Measurements from ENCODE around the gene CFHR1.

CFHR1 gene

DNA sequence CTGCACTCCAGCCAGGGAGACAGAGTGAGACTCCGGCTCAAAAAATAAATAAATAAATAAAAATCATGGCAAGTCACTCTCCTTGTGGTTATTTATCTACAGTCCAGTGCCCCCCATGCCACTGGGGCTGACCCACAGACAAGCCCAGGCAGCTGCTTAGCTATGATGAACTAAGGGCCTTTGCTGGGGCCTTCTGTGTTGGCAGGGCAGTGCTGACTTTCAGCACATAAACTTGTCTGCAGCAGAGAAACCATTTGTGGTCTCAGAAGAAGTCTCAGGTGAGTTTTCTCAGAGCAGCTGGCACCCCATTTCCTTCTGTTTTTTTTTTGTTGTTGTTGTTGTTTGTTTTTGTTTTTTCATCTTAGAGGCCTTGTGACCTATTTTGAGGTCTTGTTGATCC is 47.4 kb downstream of the CFHR1 start:
- Histone ChIP-seq H3K27ac (no peak overlapping the region), H3K9me3 (ENCODE audit: low read depth, low read length) (no peaks in the 10 kb centered on the region), H3K4me3 (no peak overlapping the region), H3K36me3 (ENCODE audit: insufficient read depth, low read length) (no peaks in the 10 kb centered on the region), H3K9ac (ENCODE audit: insufficient read length) (no peak overlapping the region)
- TF ChIP-seq FOXP2 (optimal IDR thresholded peaks at IDR 0.05; ENCODE audit: control extremely low read depth, extremely low read length, insufficient read depth) (no peak), EZH2 (IDR thresholded peaks at IDR 0.05) (no peak), POLR2AphosphoS5 (IDR thresholded peaks at IDR 0.05; ENCODE audit: borderline replicate concordance, low read depth, low read length) (no peak)
- no peak for DNase-seq (ENCODE audit: low read depth, low spot score)

DNA sequence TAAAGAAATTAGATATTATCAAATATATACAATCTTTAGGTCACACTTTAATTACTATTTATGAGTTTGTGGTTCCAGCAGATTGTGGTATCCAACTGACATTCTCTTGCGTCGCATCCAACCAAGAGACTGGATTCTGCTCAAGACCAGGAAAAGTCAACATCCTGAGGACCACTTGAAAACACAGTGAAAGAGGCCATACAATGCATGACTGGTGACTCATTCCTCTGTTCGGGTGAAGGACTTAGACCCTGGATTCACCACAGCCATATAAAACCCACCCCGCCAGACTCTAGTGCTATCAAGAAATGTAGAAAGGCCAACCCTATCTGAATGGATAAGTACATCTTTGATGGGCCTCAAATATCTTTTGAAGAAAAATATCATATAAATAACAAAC is 53.9 kb downstream of the CFHR1 start:
- H3K9ac ChIP-seq (ENCODE audit: insufficient read length) = no peak overlapping the region
- DNase-seq (ENCODE audit: low read depth, low spot score) = no peak
- H3K4me3 ChIP-seq = no peak overlapping the region
- H3K9me3 ChIP-seq (ENCODE audit: low read depth, low read length) = no peaks in the 10 kb centered on the region
- TF ChIP-seq EZH2 (IDR thresholded peaks at IDR 0.05) = no peak
- TF ChIP-seq POLR2AphosphoS5 (IDR thresholded peaks at IDR 0.05; ENCODE audit: borderline replicate concordance, low read depth, low read length) = no peak
- TF ChIP-seq FOXP2 (optimal IDR thresholded peaks at IDR 0.05; ENCODE audit: control extremely low read depth, extremely low read length, insufficient read depth) = no peak
- no peaks in the 10 kb centered on the region for H3K36me3 ChIP-seq (ENCODE audit: insufficient read depth, low read length)
- H3K27ac ChIP-seq = no peak overlapping the region

DNA sequence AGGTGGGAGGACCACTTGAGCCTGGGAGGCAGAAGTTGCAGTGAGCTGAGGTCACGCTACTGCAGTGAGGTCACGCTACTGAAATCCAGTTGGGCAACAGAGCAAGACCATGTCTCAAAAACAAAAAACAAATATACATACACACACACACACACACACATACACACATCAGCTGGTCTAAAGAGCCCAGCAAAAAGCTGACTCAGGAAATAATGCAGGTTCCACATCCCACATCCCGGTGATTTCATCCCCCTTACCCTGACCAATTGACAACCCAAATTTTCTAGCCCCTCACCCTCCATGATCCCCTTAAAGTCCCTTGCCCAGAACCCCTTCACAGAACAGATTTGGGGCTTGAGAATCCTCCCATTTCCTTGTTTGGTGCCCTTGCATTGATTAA is 56.4 kb downstream of the CFHR1 start:
- Histone ChIP-seq H3K36me3 (ENCODE audit: insufficient read depth, low read length) (no peaks in the 10 kb centered on the region), H3K9me3 (ENCODE audit: low read depth, low read length) (no peaks in the 10 kb centered on the region), H3K27ac (no peak overlapping the region), H3K4me3 (no peak overlapping the region), H3K9ac (ENCODE audit: insufficient read length) (no peak overlapping the region)
- no peak for TF ChIP-seq EZH2 (IDR thresholded peaks at IDR 0.05)
- no peak for TF ChIP-seq POLR2AphosphoS5 (IDR thresholded peaks at IDR 0.05; ENCODE audit: borderline replicate concordance, low read depth, low read length)
- TF ChIP-seq FOXP2 (optimal IDR thresholded peaks at IDR 0.05; ENCODE audit: control extremely low read depth, extremely low read length, insufficient read depth) = no peak
- no peak for DNase-seq (ENCODE audit: low read depth, low spot score)

DNA sequence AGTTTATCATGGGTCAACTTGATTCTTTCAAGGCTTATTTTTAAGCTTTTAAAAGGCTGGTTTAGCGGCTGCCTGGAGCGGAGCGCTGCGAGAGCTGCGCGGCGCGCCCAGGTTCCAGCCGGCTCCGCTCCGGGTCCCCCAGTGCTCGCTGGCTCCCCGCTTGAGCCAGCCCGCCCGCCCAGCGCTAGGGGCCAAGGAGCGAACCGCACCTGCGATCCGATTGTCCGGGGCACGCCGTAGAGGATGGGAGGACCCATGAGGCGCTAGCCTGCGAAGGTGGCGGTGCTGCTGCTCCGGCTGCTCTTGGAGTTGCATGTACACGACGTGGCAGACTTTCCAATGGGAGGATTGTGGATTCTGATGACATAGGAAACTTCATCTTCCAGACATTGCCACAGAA is 58.4 kb downstream of the CFHR1 start:
- DNase-seq (ENCODE audit: low read depth, low spot score) = no peak
- TF ChIP-seq EZH2 (IDR thresholded peaks at IDR 0.05) (no peak), FOXP2 (optimal IDR thresholded peaks at IDR 0.05; ENCODE audit: control extremely low read depth, extremely low read length, insufficient read depth) (no peak), POLR2AphosphoS5 (IDR thresholded peaks at IDR 0.05; ENCODE audit: borderline replicate concordance, low read depth, low read length) (no peak)
- no peaks in the 10 kb centered on the region for H3K9me3 ChIP-seq (ENCODE audit: low read depth, low read length)
- no peak overlapping the region for H3K9ac ChIP-seq (ENCODE audit: insufficient read length)
- H3K36me3 ChIP-seq (ENCODE audit: insufficient read depth, low read length) = no peaks in the 10 kb centered on the region
- no peak overlapping the region for H3K4me3 ChIP-seq
- H3K27ac ChIP-seq = no peak overlapping the region

Measured in SK-N-MC (cell line).